ENCODE measurements around the gene NPEPPS. TPM values are rescaled to one million over a fixed set of nuclear protein-coding genes. Genes with fewer than 3 reads are reported as not detected.
A peak's percentile ranks its signal among the peaks of the same experiment; 100 is the strongest.

NPEPPS gene
- total RNA-seq, 1 experiment from 2014 or later = 137 TPM

- ChIA-PET CTCF (no interaction called here), POLR2A (interaction anchor here (0.5 to 0.7 kb wide), 2 partner anchors 30 to 55 kb away, joined by 8 to 10 read pairs; no protein-coding TSS in a partner anchor)
- ATAC-seq = no peak
- BruUV-seq (replicated peaks) = TSS peak; percentile 75
- H3K27ac ChIP-seq (ENCODE audit: low read length) = peak overlapping the region; percentile 99
- H3K4me1 ChIP-seq (ENCODE audit: control insufficient read depth, insufficient read depth, low read length) = peaks cover 45% of the 10 kb centered on the region
- DNase-seq (ENCODE audit: low read depth, low spot score) = no peak
- H3K9me3 ChIP-seq (ENCODE audit: control insufficient read depth, insufficient read depth, low read depth, low read length) = no peaks in the 10 kb centered on the region
- intact Hi-C loops (cut with micrococcal nuclease; ENCODE audit: unreplicated experiment) = no loop called here
- in situ Hi-C loops (cut with HindIII; ENCODE audit: low pct_unique_long_range_greater_than_20kb, low sequenced_read_pairs) = no loop called here
- no peaks in the 10 kb centered on the region for H3K27me3 ChIP-seq (ENCODE audit: control insufficient read depth, insufficient read depth, low read length)
- no peak for TF ChIP-seq POLR2AphosphoS5 (IDR thresholded peaks at IDR 0.05; ENCODE audit: low read depth, low read length)
- no peak for TF ChIP-seq CTCF (IDR thresholded peaks at IDR 0.05)
- TF ChIP-seq SIN3A (IDR thresholded peaks at IDR 0.05; ENCODE audit: borderline replicate concordance, insufficient read depth, low read depth, low read length) = no peak
- TF ChIP-seq REST (IDR thresholded peaks at IDR 0.05; ENCODE audit: insufficient read depth in 1 of 2, low read depth in 2 of 2, low read length in 1 of 2) = no peak
- no peak for TF ChIP-seq TCF7L2 (IDR thresholded peaks at IDR 0.05; ENCODE audit: low read depth, low read length)
- peak overlapping the region; percentile 88 to 96 for H3K4me3 ChIP-seq (ENCODE audit: low read depth in 2 of 2, low read length in 2 of 2)
- peaks cover 49% of the 10 kb centered on the region for H3K36me3 ChIP-seq (ENCODE audit: control insufficient read depth, insufficient read depth, low read length)
These were observed 120.8 kb downstream of the NPEPPS start for GRCh38 chr17:47651704-47652103.

- ChIA-PET POLR2A (interaction anchor here (1.1 kb wide), 1 partner anchor 19 kb away, joined by 8 read pairs; no protein-coding TSS in a partner anchor), CTCF (interaction anchor here (0.6 kb wide), 1 partner anchor 9 kb away, joined by 4 read pairs; no protein-coding TSS in a partner anchor)
- Histone ChIP-seq H3K4me1 (ENCODE audit: control insufficient read depth, insufficient read depth, low read length) (peaks cover 45% of the 10 kb centered on the region), H3K36me3 (ENCODE audit: control insufficient read depth, insufficient read depth, low read length) (peaks cover 58% of the 10 kb centered on the region), H3K4me3 (ENCODE audit: low read depth in 2 of 2, low read length in 2 of 2) (no peak overlapping the region), H3K9me3 (ENCODE audit: control insufficient read depth, insufficient read depth, low read depth, low read length) (no peaks in the 10 kb centered on the region), H3K27me3 (ENCODE audit: control insufficient read depth, insufficient read depth, low read length) (no peaks in the 10 kb centered on the region), H3K27ac (ENCODE audit: low read length) (no peak overlapping the region; the same call in none of the 2 replicates)
- in situ Hi-C loops (cut with HindIII; ENCODE audit: low pct_unique_long_range_greater_than_20kb, low sequenced_read_pairs) = no loop called here
- intact Hi-C loops (cut with micrococcal nuclease; ENCODE audit: unreplicated experiment) = no loop called here
- peak; percentile 84 for TF ChIP-seq REST (IDR thresholded peaks at IDR 0.05; ENCODE audit: insufficient read depth in 1 of 2, low read depth in 2 of 2, low read length in 1 of 2)
- no peak for TF ChIP-seq SIN3A (IDR thresholded peaks at IDR 0.05; ENCODE audit: borderline replicate concordance, insufficient read depth, low read depth, low read length)
- 0 out of 2 replicates have a peak, but pooled peaks have one; percentile 15 for TF ChIP-seq POLR2AphosphoS5 (IDR thresholded peaks at IDR 0.05; ENCODE audit: low read depth, low read length)
- DNase-seq (ENCODE audit: low read depth, low spot score) = no peak
- BruUV-seq (replicated peaks) = no TSS peak
- no peak for ATAC-seq
These were observed 121.7 kb downstream of the NPEPPS start for GRCh38 chr17:47652570-47652969.

All from Panc1 (cell line).